Bronchial epithelial cell (primary cell): Measurements from ENCODE around the gene PEX5. TPM values are rescaled to one million over a fixed set of nuclear protein-coding genes. Genes with fewer than 3 reads are reported as not detected.
"Not testable (repeated sequence)": the region's sequence is repeated elsewhere in the genome, so short reads cannot be mapped to it uniquely, and the experiment has no call there.

ENCODE experiments used
- DNase-seq: peaks from one replicate; pipeline ENCODE4 v3.0.0-alpha.2; 2010; ENCODE audit warnings: low read depth
- FAIRE-seq: peaks from 2 replicates; lab custom pipeline; 2011; peaks lifted over from hg19 to GRCh38; lab: Jason Lieb, UNC
- H3K27me3 ChIP-seq: 2 replicates; pipeline ENCODE4 v1.5.1; 2011; ENCODE audit warnings: low read length; ENCODE audit not compliant: control insufficient read depth, insufficient read depth
- H3K36me3 ChIP-seq: 2 replicates; pipeline ENCODE4 v1.5.1; 2011; ENCODE audit warnings: low read length; ENCODE audit not compliant: control insufficient read depth, insufficient read depth
- H3K4me3 ChIP-seq: 2 replicates; pipeline ENCODE4 v1.5.1; 2011; ENCODE audit warnings: mild to moderate bottlenecking, low read depth, low read length, control low read depth
- total RNA-seq: library from RNA; depleted of rRNA; stranded (reverse); fragments of >200 nt; gene quantifications from 2 replicates; pipeline ENCODE4 v1.2.1, GENCODE V29; 2014
- TF ChIP-seq, protein P1 (sequence below): IDR thresholded peaks from 2 replicates; pipeline ENCODE4 v1.5.1; 2011; ENCODE audit warnings: mild to moderate bottlenecking, moderate library complexity, low read length, control low read depth, inconsistent platforms; ENCODE audit not compliant: insufficient read depth, severe bottlenecking

Gene PEX5
- total RNA-seq, 1 donor from 2014 or later: 27.9 TPM

- Histone ChIP-seq H3K36me3 (no peaks in the 10 kb centered on the region), H3K27me3 (no peaks in the 10 kb centered on the region), H3K4me3 (no peak overlapping the region)
- no peak for FAIRE-seq
- TF ChIP-seq, protein P1, sequence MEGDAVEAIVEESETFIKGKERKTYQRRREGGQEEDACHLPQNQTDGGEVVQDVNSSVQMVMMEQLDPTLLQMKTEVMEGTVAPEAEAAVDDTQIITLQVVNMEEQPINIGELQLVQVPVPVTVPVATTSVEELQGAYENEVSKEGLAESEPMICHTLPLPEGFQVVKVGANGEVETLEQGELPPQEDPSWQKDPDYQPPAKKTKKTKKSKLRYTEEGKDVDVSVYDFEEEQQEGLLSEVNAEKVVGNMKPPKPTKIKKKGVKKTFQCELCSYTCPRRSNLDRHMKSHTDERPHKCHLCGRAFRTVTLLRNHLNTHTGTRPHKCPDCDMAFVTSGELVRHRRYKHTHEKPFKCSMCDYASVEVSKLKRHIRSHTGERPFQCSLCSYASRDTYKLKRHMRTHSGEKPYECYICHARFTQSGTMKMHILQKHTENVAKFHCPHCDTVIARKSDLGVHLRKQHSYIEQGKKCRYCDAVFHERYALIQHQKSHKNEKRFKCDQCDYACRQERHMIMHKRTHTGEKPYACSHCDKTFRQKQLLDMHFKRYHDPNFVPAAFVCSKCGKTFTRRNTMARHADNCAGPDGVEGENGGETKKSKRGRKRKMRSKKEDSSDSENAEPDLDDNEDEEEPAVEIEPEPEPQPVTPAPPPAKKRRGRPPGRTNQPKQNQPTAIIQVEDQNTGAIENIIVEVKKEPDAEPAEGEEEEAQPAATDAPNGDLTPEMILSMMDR: no peak
- DNase-seq: no peak
Measured at GRCh38 chr12:7178481-7178880, 11.0 kb upstream of the PEX5 start.

DNA sequence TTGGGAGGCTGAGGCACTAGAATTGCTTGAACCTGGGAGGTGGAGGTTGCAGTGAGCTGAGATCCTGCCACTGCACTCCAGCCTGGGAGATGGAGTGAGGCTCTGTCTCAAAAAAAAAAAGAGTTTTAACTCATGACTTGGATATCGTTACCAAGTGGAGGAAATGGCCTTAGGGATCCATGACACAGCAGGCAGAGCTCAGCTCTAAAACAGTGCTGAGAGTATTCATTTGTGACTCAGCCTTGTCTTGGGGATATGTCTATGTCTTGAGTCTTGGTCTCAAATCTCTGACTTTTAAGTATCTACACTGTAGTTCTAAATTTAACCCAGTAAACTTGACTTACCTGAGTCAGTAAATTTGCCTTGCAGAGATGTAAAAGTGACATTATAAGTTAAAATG lies 8.8 kb upstream of the PEX5 start:
- TF ChIP-seq, protein P1: no peak
- H3K36me3 ChIP-seq: no peaks in the 10 kb centered on the region
- FAIRE-seq: no peak
- no peak overlapping the region for H3K4me3 ChIP-seq
- peak; percentile 78 for DNase-seq
- H3K27me3 ChIP-seq: no peaks in the 10 kb centered on the region

DNA sequence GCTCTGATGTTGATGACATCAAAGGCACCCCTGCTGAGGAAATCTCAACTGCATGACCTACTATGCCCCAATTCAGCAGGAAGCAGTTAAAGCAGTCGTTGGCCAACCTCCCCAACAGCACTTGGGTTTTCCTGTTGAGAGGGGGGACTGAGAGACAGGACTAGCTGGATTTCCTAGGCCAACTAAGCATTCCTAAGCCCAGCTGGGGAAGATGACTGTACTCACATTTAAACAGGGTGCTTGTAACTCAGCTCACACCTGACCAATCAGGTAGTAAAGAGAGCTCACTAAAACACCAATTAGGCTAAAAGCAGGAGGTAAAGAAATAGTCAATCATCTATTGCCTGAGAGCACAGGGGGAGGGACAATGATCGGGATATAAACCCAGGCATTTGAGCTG lies 3.4 kb upstream of the PEX5 start:
- FAIRE-seq, H3K4me3 ChIP-seq, H3K36me3 ChIP-seq, H3K27me3 ChIP-seq: not testable (repeated sequence)
- DNase-seq: peak; percentile 24

DNA sequence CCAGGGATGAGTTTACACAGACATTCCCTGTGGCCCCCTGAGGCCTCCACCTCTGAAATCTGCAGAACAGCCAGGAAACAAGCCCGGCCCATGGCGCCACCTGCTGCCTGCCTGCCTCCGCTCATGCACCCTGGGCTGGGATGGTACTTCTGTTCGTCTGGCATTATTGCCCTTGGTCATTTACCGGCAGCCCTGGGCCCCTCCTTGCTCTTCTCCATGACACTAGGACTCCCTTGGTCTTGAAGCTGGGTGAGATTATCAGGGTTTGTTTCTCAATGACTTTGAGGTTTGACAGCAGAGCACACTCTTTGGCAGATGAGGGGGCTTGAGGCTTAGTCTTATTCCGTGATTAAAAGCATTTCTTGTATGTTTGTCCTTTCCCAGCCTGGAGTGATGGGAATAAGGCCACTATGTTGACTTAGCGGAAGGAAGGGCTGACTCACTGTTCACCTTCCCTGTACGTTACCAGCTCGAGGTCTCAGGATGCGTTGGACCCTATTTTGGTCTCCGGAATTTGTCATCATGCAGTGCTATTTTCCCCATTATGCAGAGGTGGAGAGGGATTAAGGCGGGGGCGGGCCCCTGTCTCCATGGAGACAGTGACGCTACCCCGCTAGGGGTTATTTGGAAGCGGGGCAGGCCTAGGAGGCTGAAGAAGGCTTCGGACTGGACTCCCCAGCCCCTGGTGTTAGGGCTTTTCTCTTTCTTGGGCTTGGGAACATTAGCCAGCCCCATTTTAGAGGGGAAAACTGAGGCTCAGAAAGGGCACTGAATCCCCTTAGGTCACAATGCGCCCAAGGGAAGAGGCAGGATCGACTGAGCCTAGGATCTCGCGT lies 706 bp upstream of the PEX5 start:
- H3K27me3 ChIP-seq: no peaks in the 10 kb centered on the region
- TF ChIP-seq, protein P1: peak; percentile 90
- FAIRE-seq (no peak), DNase-seq (peak; percentile 87)
- peak overlapping the region; percentile 90 for H3K4me3 ChIP-seq
- peaks cover 2% of the 10 kb centered on the region for H3K36me3 ChIP-seq

DNA sequence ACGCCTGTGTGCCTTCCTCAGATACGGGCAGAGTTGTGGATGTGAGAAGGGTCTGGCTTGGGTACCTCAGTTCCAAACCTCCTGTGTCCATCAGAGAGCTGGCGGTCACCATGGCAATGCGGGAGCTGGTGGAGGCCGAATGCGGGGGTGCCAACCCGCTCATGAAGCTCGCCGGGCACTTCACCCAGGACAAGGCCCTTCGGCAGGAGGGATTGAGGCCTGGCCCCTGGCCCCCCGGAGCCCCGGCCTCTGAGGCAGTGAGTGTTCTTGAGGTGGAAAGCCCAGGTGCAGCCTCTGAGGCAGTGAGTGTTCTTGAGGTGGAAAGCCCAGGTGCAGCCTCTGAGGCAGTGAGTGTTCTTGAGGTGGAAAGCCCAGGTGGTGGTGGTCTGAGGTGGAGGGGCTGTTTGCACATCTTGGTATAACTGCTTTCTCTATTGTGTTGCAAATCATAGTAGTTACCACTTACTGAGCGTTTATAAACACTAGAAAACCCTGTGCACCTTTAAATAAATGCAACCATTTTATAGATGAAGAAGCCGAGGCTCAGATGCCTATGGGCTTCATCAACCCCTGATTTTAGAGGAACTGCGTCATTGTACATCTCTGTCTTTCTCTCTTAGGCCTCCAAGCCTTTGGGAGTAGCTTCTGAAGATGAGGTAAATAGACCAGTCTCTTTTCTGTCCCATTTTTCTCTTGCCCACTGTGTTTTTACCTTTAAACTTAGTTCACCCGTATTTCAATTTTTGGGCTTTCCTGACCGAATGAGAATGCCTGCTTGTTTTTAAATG lies 976 bp downstream of the PEX5 start:
- DNase-seq (no peak), FAIRE-seq (no peak)
- TF ChIP-seq, protein P1: no peak
- H3K36me3 ChIP-seq: peaks cover 2% of the 10 kb centered on the region
- H3K27me3 ChIP-seq: no peaks in the 10 kb centered on the region
- peak overlapping the region; percentile 90 for H3K4me3 ChIP-seq

DNA sequence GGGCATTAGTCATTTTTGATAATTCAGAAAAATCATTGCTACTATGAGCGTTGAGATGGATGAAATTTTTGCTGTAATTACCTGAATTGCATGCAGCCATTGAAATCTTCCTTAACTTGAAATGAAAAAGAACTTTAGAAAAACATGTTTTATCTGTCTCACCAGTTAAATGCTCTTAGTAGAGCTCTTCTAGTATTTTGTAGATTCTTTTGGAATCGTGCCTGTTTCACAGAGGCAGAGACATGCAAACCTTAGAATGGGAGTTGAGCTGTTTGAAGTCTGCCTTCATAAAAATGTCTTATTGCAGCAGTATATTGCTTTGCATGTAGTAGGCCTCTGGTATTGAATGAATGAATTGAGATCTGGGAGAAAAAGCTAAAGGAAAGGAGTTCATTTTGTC lies 4.2 kb downstream of the PEX5 start:
- Histone ChIP-seq H3K36me3 (peaks cover 3% of the 10 kb centered on the region), H3K4me3 (no peak overlapping the region), H3K27me3 (no peaks in the 10 kb centered on the region)
- TF ChIP-seq, protein P1: no peak
- no peak for DNase-seq
- no peak for FAIRE-seq
